ENCODE results near the gene NAV2.
"Not testable (repeated sequence)": the region's sequence is repeated elsewhere in the genome, so short reads cannot be mapped to it uniquely, and the experiment has no call there.

Gene NAV2

GRCh38 chr11:19994672-19995071, 282.0 kb downstream of the NAV2 start:
- no peak for DNase-seq (ENCODE audit: low read depth, low spot score)

- DNase-seq (ENCODE audit: low read depth, low spot score): no peak
Observed at GRCh38 chr11:19995145-19995544, 282.5 kb downstream of the NAV2 start.

DNA sequence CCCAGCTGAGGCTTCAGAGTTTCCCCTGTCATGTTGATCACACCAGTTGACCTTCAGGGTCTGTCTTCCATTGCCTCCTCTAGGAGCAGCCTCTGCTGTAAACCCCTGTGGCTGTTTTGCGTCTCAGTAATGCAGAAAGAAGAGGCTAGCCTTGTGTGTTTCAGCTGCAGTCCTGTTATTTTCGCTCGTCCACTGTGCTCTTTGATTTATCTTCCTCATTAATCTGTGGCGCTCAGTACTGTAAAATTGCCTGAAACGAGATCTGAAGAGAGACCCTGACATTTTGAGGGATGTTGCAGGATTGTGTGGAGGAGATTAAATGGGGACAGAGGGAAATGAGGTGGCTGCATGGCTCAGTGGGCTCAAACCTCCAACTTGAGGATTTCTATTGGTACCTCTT, 283.9 kb downstream of the NAV2 start:
- no peak for DNase-seq (ENCODE audit: low read depth, low spot score)

- DNase-seq (ENCODE audit: low read depth, low spot score): no peak
Observed at GRCh38 chr11:20000022-20000350, 287.3 kb downstream of the NAV2 start.

GRCh38 chr11:20000351-20001134, 287.9 kb downstream of the NAV2 start:
- no peak for DNase-seq (ENCODE audit: low read depth, low spot score)

DNA sequence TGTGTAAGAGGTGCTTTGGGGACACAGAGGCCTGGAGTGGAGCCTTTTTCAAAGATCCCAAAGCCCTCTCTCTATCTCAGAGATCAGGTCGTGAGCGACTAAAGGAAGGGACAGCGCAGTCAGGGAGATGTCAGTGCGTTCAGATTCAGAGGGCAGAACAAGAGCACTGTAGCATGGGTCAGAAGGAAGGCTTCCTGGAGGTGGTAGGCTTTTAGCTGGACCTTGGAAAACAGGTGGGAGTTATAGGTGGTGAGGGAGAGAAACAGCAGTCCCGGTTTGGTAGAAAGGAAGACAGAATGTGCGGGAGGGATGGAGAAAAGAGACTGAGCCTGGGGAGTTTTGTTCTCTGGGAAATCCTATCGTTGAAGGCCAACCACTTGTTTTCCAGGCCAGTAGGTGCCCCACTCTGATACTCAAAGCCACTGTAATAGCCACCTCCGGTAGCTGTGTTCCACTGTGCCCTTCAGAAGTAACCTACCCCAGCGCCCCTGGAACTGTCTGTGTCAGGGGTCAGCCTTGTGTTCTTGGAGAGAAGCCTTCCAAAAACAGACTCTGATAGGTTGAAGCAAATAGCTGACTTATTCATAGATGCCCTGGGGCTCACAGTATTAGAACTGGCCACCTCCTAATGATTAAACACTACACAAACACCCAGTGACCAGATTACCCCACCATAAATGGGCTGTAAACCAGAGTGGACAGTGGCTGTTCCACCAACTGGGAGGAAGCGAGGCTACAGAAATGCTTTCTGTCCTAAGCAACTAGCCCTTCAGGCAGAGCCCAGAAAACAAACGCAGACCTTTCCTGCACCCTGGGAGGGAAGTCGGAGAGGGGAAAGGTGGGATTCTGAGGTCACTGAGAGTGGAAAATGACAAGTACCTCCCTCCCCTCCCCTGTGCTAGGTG, 289.9 kb downstream of the NAV2 start:
- DNase-seq (ENCODE audit: low read depth, low spot score): no peak

DNA sequence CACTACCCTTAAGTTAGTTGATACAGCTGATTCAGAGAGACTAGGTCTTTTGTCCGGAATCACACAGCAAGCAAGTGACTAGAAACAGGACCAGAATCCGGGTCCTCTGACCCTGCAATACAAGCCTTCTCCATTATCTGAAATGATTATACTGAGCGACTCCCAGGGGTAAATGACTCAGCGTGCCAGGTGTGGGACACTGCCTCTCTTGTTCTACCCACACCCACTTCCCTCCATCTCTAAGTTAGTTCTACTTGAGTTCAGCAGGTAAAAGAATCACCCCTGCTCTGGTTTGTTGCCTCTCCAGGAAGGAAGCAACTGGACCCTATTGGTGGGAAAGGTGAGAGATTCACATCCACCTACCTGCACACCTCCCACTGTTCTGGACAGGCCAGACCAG, 290.7 kb downstream of the NAV2 start:
- DNase-seq (ENCODE audit: low read depth, low spot score): no peak

DNA sequence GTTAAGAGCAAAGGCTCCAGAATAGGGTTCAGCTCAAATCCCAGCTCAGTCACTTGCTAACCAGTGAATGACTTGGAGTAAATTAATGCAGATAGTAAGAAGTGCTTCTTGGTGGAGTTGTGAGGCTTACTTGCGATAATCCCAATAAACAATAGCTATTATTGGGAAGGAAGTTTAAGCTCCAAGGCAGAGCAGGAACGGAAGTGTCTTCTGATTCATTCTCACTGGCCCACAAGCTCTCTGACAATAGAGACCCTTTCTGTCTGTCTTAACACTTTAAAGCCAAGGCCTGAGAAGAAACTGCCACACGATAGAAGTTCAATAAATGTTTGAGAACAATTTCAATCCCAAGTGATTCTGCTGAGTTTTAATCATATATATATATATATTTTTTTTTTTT, 292.2 kb downstream of the NAV2 start:
- no peak for DNase-seq (ENCODE audit: low read depth, low spot score)

GRCh38 chr11:20005747-20006146, 293.1 kb downstream of the NAV2 start:
- DNase-seq (ENCODE audit: low read depth, low spot score): no peak

DNA sequence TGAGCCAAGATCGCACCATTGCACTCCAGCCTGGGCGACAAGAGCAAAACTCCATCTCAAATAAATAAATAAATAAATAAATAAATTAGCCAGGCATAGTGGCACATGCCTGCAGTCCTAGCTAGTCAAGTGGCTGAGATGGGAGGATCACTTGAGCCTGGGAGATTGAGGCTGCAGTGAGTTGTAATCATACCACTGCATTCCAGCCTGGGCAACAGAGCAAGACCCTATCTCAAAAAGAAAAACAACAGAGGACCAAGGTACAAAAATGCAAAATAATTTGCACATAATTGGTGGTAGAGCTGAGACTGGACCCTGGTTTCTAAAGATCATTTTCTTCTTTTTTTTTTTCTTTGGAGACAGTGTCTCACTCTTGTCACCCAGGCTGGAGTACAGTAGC, 294.0 kb downstream of the NAV2 start:
- DNase-seq (ENCODE audit: low read depth, low spot score): not testable (repeated sequence)

- no peak for DNase-seq (ENCODE audit: low read depth, low spot score)
Observed at GRCh38 chr11:20007386-20007785, 294.7 kb downstream of the NAV2 start.

- DNase-seq (ENCODE audit: low read depth, low spot score): no peak
Observed at GRCh38 chr11:20008190-20008870, 295.7 kb downstream of the NAV2 start.

DNA sequence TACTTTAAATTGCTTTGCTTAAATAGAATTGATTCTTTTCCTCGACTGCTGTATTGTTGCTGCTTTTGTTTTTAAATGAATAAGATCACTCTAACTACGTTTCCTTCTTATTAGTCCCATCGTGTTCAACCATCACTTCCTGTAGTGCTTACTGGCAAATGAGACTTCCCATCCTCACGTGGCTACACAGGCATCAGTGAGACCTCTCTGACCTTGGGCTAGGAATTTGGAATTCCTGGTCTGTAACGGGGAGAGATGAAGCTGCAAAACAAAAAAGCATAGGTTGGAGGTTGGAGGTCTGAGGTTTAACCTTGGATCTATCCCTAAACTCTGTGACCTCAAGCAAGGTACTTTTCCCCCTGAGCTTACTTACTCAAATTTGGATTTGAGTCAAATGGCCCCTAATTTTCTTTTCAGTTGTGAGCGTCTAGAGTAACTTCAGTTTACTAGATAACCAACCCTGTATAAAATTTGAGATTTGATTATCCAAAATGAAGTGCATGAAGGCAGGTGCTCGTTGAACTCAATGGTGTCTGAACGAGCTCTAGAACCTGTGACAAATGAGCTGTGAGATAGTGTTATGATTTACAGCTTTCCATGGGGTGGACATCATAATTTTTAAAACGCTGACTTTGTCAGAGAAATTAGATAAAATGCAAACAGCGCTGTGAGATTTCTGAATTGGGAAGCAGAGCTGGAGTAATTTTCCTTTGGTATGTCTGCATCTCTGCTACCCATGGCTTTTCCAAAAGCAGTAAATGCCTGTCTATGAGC, 296.4 kb downstream of the NAV2 start:
- no peak for DNase-seq (ENCODE audit: low read depth, low spot score)

DNA sequence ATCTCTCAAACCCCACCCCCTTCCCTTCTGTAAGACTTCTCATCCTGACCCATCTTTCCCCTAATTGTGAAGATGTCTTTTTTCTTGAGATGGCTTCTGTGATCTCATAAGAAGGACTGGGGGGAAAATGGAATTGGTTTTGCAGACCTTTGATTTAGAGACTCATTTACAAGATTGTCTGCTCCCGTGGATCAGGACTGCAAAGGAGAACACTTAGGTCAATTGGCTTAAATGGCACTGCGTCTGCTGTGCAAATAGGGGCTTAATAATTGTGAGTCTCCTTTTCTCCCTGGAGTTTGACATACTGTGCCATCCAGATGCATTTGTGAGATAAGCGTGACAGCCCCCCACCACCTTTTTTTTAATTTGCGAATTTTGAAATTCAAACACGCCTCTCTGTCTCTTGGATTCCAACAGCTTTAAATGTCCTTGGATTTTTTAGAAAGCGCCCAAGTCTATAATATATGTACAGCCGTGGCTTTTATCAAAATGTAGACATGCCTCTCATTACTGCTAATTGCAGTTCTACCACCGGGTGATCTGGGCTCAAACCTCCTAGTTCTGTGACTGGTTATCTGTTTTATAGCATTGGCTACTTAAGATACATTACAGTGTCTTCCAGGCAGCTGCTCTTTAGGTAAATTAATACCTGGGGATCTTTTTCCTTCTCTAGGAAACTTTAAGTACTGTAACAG, 297.7 kb downstream of the NAV2 start:
- no peak for DNase-seq (ENCODE audit: low read depth, low spot score)

DNA sequence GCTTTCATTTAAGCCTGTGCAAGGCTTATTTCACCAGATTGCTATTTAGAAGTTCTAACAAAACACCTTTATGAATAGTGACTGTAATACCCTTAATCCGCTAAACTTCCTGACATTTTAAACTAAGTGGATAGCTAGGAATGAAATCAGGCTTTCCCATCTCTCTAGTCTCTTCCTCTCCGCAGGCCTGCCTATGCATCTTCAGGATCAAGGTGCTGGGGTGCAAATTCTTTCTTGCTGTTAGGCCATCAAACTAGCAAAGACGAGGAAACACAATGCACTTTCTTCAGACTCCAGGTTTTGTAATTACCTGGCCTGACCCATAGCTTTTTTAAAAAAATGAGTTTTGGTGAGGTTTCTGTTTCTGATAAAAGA, 298.2 kb downstream of the NAV2 start:
- DNase-seq (ENCODE audit: low read depth, low spot score): no peak

GRCh38 chr11:20011307-20011951, 298.8 kb downstream of the NAV2 start:
- DNase-seq (ENCODE audit: low read depth, low spot score): no peak

- DNase-seq (ENCODE audit: low read depth, low spot score): no peak
Observed at GRCh38 chr11:20013346-20014066, 300.9 kb downstream of the NAV2 start.

DNA sequence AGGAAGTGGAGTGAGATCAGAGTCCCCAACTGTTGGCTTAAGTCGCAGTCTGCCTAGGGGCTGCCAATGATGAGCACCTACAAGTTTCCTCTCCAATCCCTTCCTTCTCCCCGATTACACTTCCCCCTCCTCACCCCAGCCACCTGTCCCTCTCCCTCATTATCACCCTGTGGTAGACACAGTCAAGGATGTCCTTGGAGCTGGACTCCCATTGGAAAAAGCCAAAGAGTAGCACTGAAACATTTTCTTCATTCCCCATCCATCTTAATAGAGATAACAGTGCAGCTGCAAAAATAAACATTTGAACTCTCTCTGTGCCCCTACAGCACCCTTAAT, 301.4 kb downstream of the NAV2 start:
- DNase-seq (ENCODE audit: low read depth, low spot score): no peak

DNA sequence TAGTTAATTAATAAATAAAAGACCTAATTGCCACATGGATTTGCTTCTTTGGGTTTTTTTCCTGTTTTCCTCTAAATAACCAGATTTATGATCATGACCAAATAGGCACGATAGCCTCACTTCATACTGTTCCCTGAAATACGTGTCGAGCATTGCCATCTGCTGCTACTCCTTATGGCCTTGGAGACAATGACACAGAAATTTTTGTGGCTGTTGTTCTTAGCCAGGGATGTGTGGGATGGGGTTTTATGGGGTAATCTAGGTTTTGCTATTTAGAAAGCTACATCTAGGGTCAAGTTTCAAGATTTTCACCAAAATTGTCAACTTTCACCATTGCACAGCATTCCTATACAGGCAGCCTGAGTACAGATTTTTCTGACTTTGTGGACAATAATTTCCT, 302.5 kb downstream of the NAV2 start:
- DNase-seq (ENCODE audit: low read depth, low spot score): no peak

Measured in activated CD4-positive, CD25-positive, alpha-beta regulatory T cell treated with anti-CD3 and anti-CD28 coated beads, Interleukin-2, amount 50 U/mL, for 16 hours (primary cell).